Endothelial cell of umbilical vein (primary cell): ENCODE data around the gene TIMP4.

ENCODE experiments used
- CTCF ChIP-seq, 2 donors: IDR thresholded peaks; 1 replicate in 1 of 2; 2 replicates in 1 of 2; pipeline ENCODE4 v1.5.1; 2011; ENCODE audit warnings: low read length in 2 of 2, mild to moderate bottlenecking in 2 of 2, moderate library complexity in 2 of 2, control low read depth in 1 of 2, inconsistent platforms in 1 of 2, low read depth in 1 of 2; ENCODE audit not compliant: insufficient read depth in 1 of 2; ENCODE audit errors: extremely low read depth in 1 of 2
- EZH2 ChIP-seq: IDR thresholded peaks from 2 replicates; pipeline ENCODE4 v1.6.1; 2012; ENCODE audit warnings: borderline replicate concordance, low read depth, mild to moderate bottlenecking, moderate library complexity, low read length, inconsistent platforms; ENCODE audit not compliant: severe bottlenecking
- GATA2 ChIP-seq: IDR thresholded peaks from 2 replicates; pipeline ENCODE4 v1.7.0; 2011; ENCODE audit warnings: low read depth, mild to moderate bottlenecking, moderate library complexity, mixed read lengths, low read length; ENCODE audit not compliant: insufficient read length, insufficient read depth
- POLR2A ChIP-seq: IDR thresholded peaks from 2 replicates; pipeline ENCODE4 v1.6.1; 2012; ENCODE audit warnings: low read depth, mild to moderate bottlenecking, control low read depth, low read length

GRCh38 chr3:12181301-12181700 is 22.6 kb upstream of the TIMP4 start:
- no peak for TF ChIP-seq POLR2A
- TF ChIP-seq CTCF (IDR thresholded peaks at IDR 0.05; ENCODE audit: extremely low read depth in 1 of 2, insufficient read depth in 1 of 2, low read depth in 1 of 2, low read length in 2 of 2) = no peak
- no peak for TF ChIP-seq EZH2
- TF ChIP-seq GATA2 = no peak
